Occipital lobe (tissue), 2 donors: ENCODE results near the gene PTPRM. TPM values are rescaled to one million over a fixed set of nuclear protein-coding genes. Genes with fewer than 3 reads are reported as not detected.

ENCODE experiments used
- DNase-seq: peaks from one replicate; lab custom pipeline; 2025; lab: John Stamatoyannopoulos, UW
- total RNA-seq: library from RNA; depleted of rRNA; stranded (reverse); fragments of >200 nt; gene quantifications from one replicate; pipeline ENCODE4 v1.2.3, GENCODE V29; 2014

PTPRM gene
- total RNA-seq, 1 donor from 2014 or later, result 45.4 TPM

GRCh38 chr18:8274370-8274769, 707.3 kb downstream of the PTPRM start:
- DNase-seq, result no peak

GRCh38 chr18:8276406-8276805, 709.3 kb downstream of the PTPRM start:
- no peak for DNase-seq

DNA sequence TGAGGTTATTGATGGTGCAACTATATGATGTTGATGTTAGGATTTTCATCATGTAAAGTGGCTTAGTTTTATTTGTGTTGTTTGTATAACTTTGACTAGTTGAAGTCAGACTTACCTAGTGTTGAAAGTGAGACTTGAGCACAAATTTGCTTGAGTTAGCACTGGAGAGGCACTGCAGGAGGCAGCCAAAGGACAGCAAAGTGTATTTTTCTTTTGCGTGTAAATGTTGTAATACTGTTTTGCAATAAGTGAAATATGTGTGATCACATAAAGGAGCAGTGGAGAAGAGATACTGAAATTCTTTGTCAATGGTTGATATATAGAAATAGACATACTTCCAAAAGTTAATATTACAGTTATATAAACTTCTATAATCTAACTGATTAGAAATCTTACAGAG, 710.2 kb downstream of the PTPRM start:
- DNase-seq, result no peak

- DNase-seq, result no peak
Observed at GRCh38 chr18:8279346-8279745, 712.2 kb downstream of the PTPRM start.

- DNase-seq, result no peak
Observed at GRCh38 chr18:8279781-8280330, 712.7 kb downstream of the PTPRM start.

GRCh38 chr18:8283891-8284585, 716.9 kb downstream of the PTPRM start:
- DNase-seq, result no peak

- no peak for DNase-seq
Observed at GRCh38 chr18:8286303-8286702, 719.2 kb downstream of the PTPRM start.

DNA sequence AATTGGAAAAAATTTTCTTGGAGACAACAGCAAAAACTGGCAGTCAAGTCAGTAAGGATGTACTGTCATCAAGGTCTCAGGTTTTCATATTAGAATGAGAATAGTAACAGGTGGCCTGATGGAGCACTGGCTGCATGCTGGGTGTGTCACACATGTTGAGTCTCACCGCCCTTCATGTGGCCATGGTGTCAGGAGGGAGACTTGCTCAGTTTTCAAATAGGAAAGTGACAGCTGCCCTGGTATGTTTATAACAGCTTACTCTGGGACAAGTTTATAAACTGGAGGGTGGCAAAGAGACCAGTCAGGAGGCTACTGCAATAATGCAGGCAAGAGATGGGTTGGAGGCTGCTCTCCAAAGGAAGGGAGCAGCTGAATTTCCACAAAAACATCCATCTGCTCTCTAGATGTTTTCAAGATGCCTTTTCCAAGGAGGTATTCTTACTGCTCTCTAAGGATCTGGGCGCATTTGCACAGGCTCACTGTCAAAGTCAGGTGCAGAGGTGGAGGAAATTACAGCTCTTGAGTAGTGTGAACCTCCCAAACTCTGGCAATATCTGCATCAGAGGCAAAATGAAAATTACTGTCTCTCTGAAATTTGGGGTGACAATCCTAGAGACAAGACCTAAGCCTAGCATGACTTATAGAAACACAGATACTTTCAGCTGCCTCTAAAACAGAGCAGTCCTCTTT, 720.2 kb downstream of the PTPRM start:
- DNase-seq, result no peak

DNA sequence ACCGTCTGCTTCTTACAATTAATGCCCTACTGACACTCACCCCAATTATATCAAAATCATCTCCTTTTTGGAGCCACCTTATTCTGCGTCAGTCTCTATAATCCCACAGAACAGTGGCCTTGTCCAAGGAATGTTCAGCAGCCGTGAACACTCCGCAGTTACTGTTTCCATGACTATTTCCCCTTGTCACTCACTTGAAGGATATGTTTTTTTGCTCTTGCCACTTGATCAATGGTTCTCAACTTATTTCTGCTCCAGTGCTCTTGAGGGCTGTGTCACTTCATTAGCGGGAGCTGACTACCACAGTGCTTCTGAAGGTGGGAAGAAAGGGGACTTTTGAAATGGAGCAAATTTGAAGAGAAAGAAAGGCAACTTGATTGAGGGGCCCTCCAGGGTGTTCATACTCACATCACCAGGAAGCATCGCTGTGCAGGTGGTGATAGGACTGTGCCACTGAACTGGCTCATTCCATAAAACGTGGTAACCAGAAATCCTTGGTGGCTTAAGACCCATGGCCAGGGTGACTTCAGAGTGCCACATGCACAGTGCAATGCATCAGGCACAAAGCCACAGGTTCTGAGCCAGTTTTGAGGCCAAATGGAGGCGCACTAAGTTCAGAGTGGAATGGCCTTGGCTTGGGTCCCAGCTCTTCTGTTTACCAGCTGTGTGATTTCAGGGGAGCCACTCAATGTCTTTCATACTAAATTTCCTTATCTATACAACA, 721.5 kb downstream of the PTPRM start:
- DNase-seq, result no peak

DNA sequence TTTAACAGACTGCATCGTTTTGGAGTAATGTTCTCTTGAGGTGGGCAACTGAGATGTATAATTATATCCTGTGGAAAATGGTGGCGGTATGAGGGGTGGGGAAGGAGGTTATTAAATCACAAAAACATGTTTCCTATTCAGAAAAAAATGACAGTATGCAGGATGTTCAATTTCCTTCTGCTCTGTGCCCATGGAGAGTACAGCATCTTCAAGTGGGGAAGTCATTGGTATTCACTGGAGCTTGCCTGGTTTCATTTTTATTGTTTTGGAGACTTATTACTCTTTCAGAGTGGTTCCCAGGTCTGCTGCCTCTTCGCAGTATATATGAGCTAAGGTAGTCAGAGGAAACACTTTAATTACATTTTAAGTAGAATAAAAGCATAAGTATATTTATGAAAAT, 723.3 kb downstream of the PTPRM start:
- no peak for DNase-seq

DNA sequence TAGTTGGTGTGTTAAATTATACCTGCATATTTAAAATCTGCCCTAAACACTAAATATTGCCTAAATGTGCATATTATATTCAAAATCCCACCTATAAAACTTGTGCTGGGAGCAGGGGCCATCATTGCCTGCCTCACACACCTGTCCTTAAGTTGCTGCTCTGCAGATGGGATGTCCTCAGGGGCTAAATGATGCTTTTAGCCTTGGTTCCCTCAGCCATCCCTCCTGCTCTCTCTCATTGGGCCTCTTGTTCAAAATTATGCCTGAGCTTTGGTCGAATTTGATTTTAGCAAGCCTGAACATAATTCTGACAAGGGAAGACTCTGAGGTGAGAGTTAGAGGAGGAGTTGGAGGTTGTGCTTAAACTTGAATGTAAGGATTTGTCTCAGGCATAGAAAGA, 723.8 kb downstream of the PTPRM start:
- no peak for DNase-seq

DNA sequence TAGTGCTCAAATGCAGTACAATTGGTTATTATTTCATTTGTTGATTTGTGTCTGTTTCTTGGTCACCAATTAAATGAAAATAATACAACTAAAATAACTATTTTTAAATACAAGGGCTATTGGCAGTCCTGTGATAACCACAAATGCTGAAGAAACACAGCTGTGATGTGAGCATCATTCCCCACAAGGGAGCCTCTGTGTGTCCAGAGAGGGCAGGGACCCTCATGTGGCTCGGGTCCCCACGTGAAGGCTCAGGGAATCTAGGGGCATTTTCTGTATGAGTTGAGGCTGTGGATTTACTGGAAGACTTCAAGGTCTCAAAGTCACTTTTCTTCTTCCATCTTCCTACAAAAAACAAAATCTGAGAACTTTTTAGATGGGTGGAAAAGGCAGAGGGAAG, 726.1 kb downstream of the PTPRM start:
- no peak for DNase-seq

- DNase-seq, result no peak
Observed at GRCh38 chr18:8296886-8297616, 729.9 kb downstream of the PTPRM start.

GRCh38 chr18:8298186-8298585, 731.1 kb downstream of the PTPRM start:
- no peak for DNase-seq

- no peak for DNase-seq
Observed at GRCh38 chr18:8299054-8299980, 732.2 kb downstream of the PTPRM start.

GRCh38 chr18:8300751-8301410, 733.8 kb downstream of the PTPRM start:
- no peak for DNase-seq

GRCh38 chr18:8301427-8302172, 734.5 kb downstream of the PTPRM start:
- DNase-seq, result no peak

DNA sequence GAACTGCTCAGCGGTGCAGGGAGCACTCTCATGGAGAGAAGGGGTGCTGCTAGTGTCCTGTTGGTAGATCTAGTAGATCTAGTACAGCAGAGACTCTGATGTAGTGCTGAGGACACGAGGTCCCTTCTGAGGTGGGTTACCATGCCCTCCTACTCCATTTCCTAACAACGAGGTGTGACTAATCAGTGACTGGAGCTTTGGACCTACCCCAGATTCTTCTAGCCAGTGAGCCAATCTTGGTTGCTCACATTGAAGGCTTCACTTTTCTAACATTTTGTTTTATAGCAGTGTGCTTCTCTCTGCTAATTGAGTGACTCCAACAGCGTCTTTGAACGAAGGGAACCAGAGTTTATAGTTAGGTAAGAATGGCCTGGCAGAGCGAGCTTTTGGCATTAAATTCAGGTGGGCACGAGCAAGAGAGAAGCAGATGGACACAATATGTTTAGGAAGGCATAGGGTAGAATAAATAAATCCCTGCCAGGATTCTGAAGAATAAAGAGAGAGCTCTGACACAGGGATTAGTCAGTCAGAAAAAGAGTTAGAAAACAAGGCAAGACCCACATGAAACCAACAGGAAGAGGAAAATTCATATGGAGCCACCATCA, 736.1 kb downstream of the PTPRM start:
- DNase-seq, result no peak

- DNase-seq, result no peak
Observed at GRCh38 chr18:8307960-8308359, 740.8 kb downstream of the PTPRM start.
